DND-41 (cell line): ENCODE data around the gene CEBPG.

Experiments
- ATAC-seq: fragments of 200-7000 bp; cut with Tn5 transposase; 3 replicates; pipeline ENCODE4 v1.9.1; 2021; ENCODE audit warnings: low read depth; ENCODE audit not compliant: insufficient read depth
- DNase-seq: peaks from one replicate; pipeline ENCODE4 v3.0.0-alpha.2; 2020
- H2AFZ ChIP-seq: 2 replicates; pipeline ENCODE4 v1.6.0; 2012; ENCODE audit warnings: low read depth, low read length
- H3K27ac ChIP-seq: 2 replicates; pipeline ENCODE4 v1.5.1; 2012; ENCODE audit warnings: low read length, inconsistent platforms
- H3K27me3 ChIP-seq: fragments of 200-600 bp; sonication (generic); 2 replicates; pipeline ENCODE4 v1.6.0; 2012; ENCODE audit warnings: low read length, mild to moderate bottlenecking, inconsistent platforms; ENCODE audit not compliant: insufficient read depth, poor library complexity
- H3K36me3 ChIP-seq: 2 replicates; pipeline ENCODE4 v1.5.1; 2012; ENCODE audit warnings: low read length, inconsistent platforms; ENCODE audit not compliant: insufficient read depth
- H3K4me1 ChIP-seq: 2 replicates; pipeline ENCODE4 v1.5.1; 2012; ENCODE audit warnings: mild to moderate bottlenecking, low read length; ENCODE audit not compliant: insufficient read depth
- H3K4me2 ChIP-seq: 2 replicates; pipeline ENCODE4 v1.6.0; 2012; ENCODE audit warnings: mild to moderate bottlenecking, moderate library complexity, low read length, inconsistent platforms; ENCODE audit not compliant: insufficient read depth
- H3K4me3 ChIP-seq, 2 experiments: fragments of 200-600 bp in 1 of 2; shearing (Covaris generic) in 1 of 2; 2 replicates each; pipeline ENCODE4 v1.5.1; 2012 to 2016; ENCODE audit warnings: inconsistent platforms in 2 of 2, low read length in 2 of 2, mild to moderate bottlenecking in 2 of 2, low read depth in 1 of 2, moderate library complexity in 1 of 2
- H3K79me2 ChIP-seq: 2 replicates; pipeline ENCODE4 v1.6.0; 2012; ENCODE audit warnings: low read length, inconsistent platforms; ENCODE audit not compliant: insufficient read depth
- H3K9ac ChIP-seq: 2 replicates; pipeline ENCODE4 v1.6.0; 2012; ENCODE audit warnings: low read depth, mild to moderate bottlenecking, inconsistent platforms, low read length, moderate library complexity
- H3K9me3 ChIP-seq: 2 replicates; pipeline ENCODE4 v1.5.1; 2012; ENCODE audit warnings: low read length, moderate library complexity, mild to moderate bottlenecking, inconsistent platforms; ENCODE audit not compliant: insufficient read depth, severe bottlenecking
- H4K20me1 ChIP-seq: 2 replicates; pipeline ENCODE4 v1.6.0; 2012; ENCODE audit warnings: low read length; ENCODE audit not compliant: insufficient read depth
- EZH2 ChIP-seq: IDR thresholded peaks from 3 replicates; pipeline ENCODE4 v1.6.1; 2012; ENCODE audit warnings: borderline replicate concordance, low read depth, mild to moderate bottlenecking, moderate library complexity, low read length, inconsistent platforms; ENCODE audit not compliant: severe bottlenecking
- TF ChIP-seq, protein P1 (sequence below): IDR thresholded peaks from 2 replicates; pipeline ENCODE4 v1.5.1; 2012; ENCODE audit warnings: borderline replicate concordance, low read length, moderate library complexity, mild to moderate bottlenecking; ENCODE audit not compliant: poor library complexity, severe bottlenecking; ENCODE audit errors: extremely low read depth

CEBPG gene

DNA sequence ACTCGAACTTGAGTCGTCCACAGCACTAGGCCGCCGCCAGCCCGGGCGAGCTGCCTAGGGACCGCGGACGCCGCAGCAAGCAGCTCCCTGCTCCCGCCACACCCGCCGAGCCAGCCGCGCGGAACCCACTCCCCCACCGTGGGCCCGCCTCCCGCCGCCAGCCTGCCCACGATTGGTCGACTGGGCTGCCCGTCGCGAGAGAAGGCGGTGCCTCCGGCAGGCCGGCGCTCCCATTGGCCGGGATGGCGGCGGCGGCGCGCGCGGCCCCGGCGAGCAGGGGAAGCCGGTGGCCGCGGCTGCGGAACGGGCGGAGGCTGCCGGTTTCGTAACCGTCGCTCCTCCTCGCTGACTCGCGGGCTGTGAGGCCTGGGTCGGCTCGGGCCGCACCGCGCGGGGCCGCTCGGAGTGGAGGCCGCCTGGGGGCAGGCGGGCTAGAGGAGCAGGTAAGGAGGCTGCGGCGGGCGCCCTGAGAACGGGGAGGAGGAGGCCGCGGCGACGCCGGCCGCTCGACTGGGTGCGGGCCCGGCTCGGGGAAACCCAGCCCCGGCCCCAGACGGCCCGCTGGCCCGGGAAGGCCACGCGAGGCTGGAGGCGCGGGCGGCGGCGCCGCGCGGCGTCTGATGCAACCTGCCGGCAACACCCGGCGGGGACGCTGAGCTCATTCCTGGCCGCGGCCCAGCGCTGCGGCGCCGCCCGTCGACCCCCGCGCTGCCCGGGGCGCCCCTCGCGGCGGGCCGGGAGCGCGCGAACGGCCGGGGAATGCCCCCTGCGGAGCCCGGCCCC is at the start of gene CEBPG:
Gene CEBPG (plus strand): TSS at position 257 of the 783 bp plus-strand sequence. CDS start 5,531 bp downstream, outside the sequence.
- Histone ChIP-seq H3K79me2 (peaks cover 51% of the 10 kb centered on the region), H3K36me3 (peaks cover 14% of the 10 kb centered on the region; the same call in 1 of the 2 replicates), H3K27ac (peak within 1 kb of the TSS; percentile 95), H3K4me3 (peak within 1 kb of the TSS; percentile 76), H2AFZ (peak within 1 kb of the TSS; percentile 96), H3K4me1 (peaks cover 40% of the 10 kb centered on the region), H4K20me1 (peaks cover 44% of the 10 kb centered on the region), H3K4me2 (peak within 1 kb of the TSS; percentile 83), H3K9ac (peak within 1 kb of the TSS; percentile 98), H3K27me3 (no peaks in the 10 kb centered on the region), H3K9me3 (no peaks in the 10 kb centered on the region)
- TF ChIP-seq, protein P1, sequence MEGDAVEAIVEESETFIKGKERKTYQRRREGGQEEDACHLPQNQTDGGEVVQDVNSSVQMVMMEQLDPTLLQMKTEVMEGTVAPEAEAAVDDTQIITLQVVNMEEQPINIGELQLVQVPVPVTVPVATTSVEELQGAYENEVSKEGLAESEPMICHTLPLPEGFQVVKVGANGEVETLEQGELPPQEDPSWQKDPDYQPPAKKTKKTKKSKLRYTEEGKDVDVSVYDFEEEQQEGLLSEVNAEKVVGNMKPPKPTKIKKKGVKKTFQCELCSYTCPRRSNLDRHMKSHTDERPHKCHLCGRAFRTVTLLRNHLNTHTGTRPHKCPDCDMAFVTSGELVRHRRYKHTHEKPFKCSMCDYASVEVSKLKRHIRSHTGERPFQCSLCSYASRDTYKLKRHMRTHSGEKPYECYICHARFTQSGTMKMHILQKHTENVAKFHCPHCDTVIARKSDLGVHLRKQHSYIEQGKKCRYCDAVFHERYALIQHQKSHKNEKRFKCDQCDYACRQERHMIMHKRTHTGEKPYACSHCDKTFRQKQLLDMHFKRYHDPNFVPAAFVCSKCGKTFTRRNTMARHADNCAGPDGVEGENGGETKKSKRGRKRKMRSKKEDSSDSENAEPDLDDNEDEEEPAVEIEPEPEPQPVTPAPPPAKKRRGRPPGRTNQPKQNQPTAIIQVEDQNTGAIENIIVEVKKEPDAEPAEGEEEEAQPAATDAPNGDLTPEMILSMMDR: no peak
- TF ChIP-seq EZH2: no peak
- peak; percentile 96 for ATAC-seq
- peak; percentile 92 for DNase-seq

DNA sequence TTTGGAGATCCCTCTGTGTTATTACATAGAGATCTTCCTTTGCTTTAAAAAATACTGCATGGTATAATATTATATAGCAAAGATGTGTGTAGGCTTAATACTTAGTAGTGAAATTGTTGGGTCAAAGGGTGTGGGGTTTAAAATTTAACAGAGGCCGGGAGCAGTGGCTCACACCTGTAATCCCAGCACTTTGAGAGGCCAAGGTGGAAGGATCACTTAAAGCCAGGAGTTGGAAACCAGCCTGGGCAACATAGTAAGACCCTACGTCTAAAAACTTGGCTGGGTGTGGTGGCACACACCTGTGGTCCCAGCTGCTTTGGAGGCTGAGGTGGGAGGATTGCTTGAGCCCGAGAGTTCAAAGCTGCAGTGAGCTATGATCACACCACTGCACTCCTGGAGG is 48.9 kb upstream of the CEBPG start:
- H3K4me3 ChIP-seq: no peak overlapping the region

DNA sequence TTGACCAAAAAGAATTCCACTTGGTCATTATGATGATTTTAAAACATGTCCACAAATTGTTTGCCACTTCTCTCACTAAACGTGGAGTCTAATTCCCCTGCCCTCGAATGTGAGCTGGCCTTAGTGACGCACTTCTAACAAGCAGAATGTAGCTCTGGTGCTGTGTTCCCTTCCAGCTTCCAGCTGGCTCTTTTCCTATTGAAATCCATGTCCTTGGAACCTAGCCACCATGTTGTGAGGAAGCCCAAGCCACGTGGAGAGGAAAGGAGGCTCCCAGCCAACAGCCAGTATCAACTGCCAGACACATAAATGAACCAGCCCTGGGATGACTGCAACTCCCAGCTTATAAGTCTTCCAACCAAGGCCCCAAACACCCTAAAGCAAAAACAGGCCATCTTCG is 47.6 kb upstream of the CEBPG start:
- ATAC-seq (no peak), DNase-seq (no peak)
- H3K4me3 ChIP-seq: no peak overlapping the region

More for the DNA sequence above, 48.9 kb upstream of the CEBPG start:
- Histone ChIP-seq H3K9ac (no peak overlapping the region), H3K4me1 (no peaks in the 10 kb centered on the region), H3K4me2 (no peak overlapping the region), H4K20me1 (no peaks in the 10 kb centered on the region), H3K9me3 (peaks cover 6% of the 10 kb centered on the region), H3K79me2 (no peaks in the 10 kb centered on the region), H2AFZ (no peak overlapping the region), H3K27ac (no peak overlapping the region), H3K36me3 (no peaks in the 10 kb centered on the region), H3K27me3 (no peaks in the 10 kb centered on the region)
- ATAC-seq (no peak), DNase-seq (no peak)
- TF ChIP-seq EZH2: no peak
- TF ChIP-seq, protein P1: no peak

More for the DNA sequence above, 47.6 kb upstream of the CEBPG start:
- Histone ChIP-seq H4K20me1 (no peaks in the 10 kb centered on the region), H3K9ac (no peak overlapping the region), H3K4me2 (no peak overlapping the region), H3K36me3 (no peaks in the 10 kb centered on the region), H3K79me2 (no peaks in the 10 kb centered on the region), H3K27me3 (no peaks in the 10 kb centered on the region), H2AFZ (no peak overlapping the region), H3K9me3 (peaks cover 6% of the 10 kb centered on the region), H3K4me1 (no peaks in the 10 kb centered on the region), H3K27ac (no peak overlapping the region)
- TF ChIP-seq EZH2: no peak
- TF ChIP-seq, protein P1: no peak
